Osteocyte (in vitro differentiated cells): ENCODE results near the gene ANKRD39. TPM values are rescaled to one million over a fixed set of nuclear protein-coding genes. Genes with fewer than 3 reads are reported as not detected.

Experiments
- DNase-seq: peaks from one replicate; pipeline ENCODE4 v3.0.0; 2021; ENCODE audit warnings: mixed read lengths; ENCODE audit not compliant: unreplicated experiment; ENCODE audit errors: extremely low spot score
- H3K27ac Mint-ChIP-seq: one replicate; pipeline ENCODE4 v1.8.0; 2021; ENCODE audit warnings: mild to moderate bottlenecking, mixed read lengths; ENCODE audit not compliant: unreplicated experiment
- H3K27me3 Mint-ChIP-seq: one replicate; pipeline ENCODE4 v1.8.0; 2021; ENCODE audit warnings: mixed read lengths; ENCODE audit not compliant: unreplicated experiment
- H3K36me3 Mint-ChIP-seq: one replicate; pipeline ENCODE4 v1.8.0; 2021; ENCODE audit warnings: mixed read lengths; ENCODE audit not compliant: unreplicated experiment
- H3K4me1 Mint-ChIP-seq: one replicate; pipeline ENCODE4 v1.8.0; 2021; ENCODE audit warnings: mixed read lengths; ENCODE audit not compliant: unreplicated experiment
- H3K4me3 Mint-ChIP-seq: one replicate; pipeline ENCODE4 v1.8.0; 2021; ENCODE audit warnings: mild to moderate bottlenecking, moderate library complexity, mixed read lengths; ENCODE audit not compliant: unreplicated experiment
- H3K9me3 Mint-ChIP-seq: one replicate; pipeline ENCODE4 v1.8.0; 2021; ENCODE audit warnings: mixed read lengths; ENCODE audit not compliant: unreplicated experiment
- CTCF ChIP-seq: fragments of 200-600 bp; sonication (generic); IDR thresholded peaks from 2 replicates; pipeline ENCODE4 v1.5.0; 2021; ENCODE audit warnings: antibody characterized with exemption, mild to moderate bottlenecking, moderate library complexity
- total RNA-seq: library from RNA; stranded (reverse); gene quantifications from 2 replicates; pipeline ENCODE4 v1.2.1, GENCODE V29; 2021

Gene ANKRD39
- total RNA-seq, 1 donor from 2014 or later: 12.4 TPM

- Mint-ChIP-seq H3K27me3 (no peaks in the 10 kb centered on the region), H3K4me1 (peaks cover 19% of the 10 kb centered on the region), H3K9me3 (no peaks in the 10 kb centered on the region), H3K36me3 (no peaks in the 10 kb centered on the region), H3K4me3 (no peak overlapping the region), H3K27ac (no peak overlapping the region)
- DNase-seq: no peak
- no peak for TF ChIP-seq CTCF
Measured at GRCh38 chr2:96887493-96888012, 29.7 kb upstream of the ANKRD39 start.

GRCh38 chr2:96885432-96886347, 27.9 kb upstream of the ANKRD39 start:
- Mint-ChIP-seq H3K9me3 (no peaks in the 10 kb centered on the region), H3K27ac (no peak overlapping the region), H3K27me3 (no peaks in the 10 kb centered on the region), H3K4me3 (no peak overlapping the region), H3K36me3 (no peaks in the 10 kb centered on the region), H3K4me1 (peaks cover 16% of the 10 kb centered on the region)
- no peak for TF ChIP-seq CTCF
- no peak for DNase-seq

GRCh38 chr2:96884299-96885094, 26.7 kb upstream of the ANKRD39 start:
- TF ChIP-seq CTCF: no peak
- no peak for DNase-seq
- Mint-ChIP-seq H3K4me3 (no peak overlapping the region), H3K27ac (no peak overlapping the region), H3K4me1 (peaks cover 14% of the 10 kb centered on the region), H3K27me3 (no peaks in the 10 kb centered on the region), H3K9me3 (no peaks in the 10 kb centered on the region), H3K36me3 (no peaks in the 10 kb centered on the region)

GRCh38 chr2:96883306-96883705, 25.5 kb upstream of the ANKRD39 start:
- Mint-ChIP-seq H3K27ac (no peak overlapping the region), H3K9me3 (no peaks in the 10 kb centered on the region), H3K36me3 (no peaks in the 10 kb centered on the region), H3K4me3 (no peak overlapping the region), H3K27me3 (no peaks in the 10 kb centered on the region), H3K4me1 (peaks cover 14% of the 10 kb centered on the region)
- no peak for DNase-seq
- TF ChIP-seq CTCF: no peak

- no peaks in the 10 kb centered on the region for H3K9me3 Mint-ChIP-seq
- H3K27me3 Mint-ChIP-seq: no peaks in the 10 kb centered on the region
- no peak overlapping the region for H3K4me3 Mint-ChIP-seq
- TF ChIP-seq CTCF: no peak
- H3K4me1 Mint-ChIP-seq: peaks cover 18% of the 10 kb centered on the region
- DNase-seq: no peak
- no peak overlapping the region for H3K27ac Mint-ChIP-seq
- no peaks in the 10 kb centered on the region for H3K36me3 Mint-ChIP-seq
Measured at GRCh38 chr2:96882906-96883305, 25.1 kb upstream of the ANKRD39 start.
